GM18502 (cell line): Measurements from ENCODE around the gene AUH.
A peak's percentile ranks its signal among the peaks of the same experiment; 100 is the strongest.

Experiments used
- ATAC-seq: cut with Tn5 transposase; IDR thresholded peaks from one replicate; pipeline ENCODE4 v1.9.1; 2021; ENCODE audit warnings: mild to moderate bottlenecking; ENCODE audit not compliant: unreplicated experiment, poor library complexity

The AUH gene

GRCh38 chr9:91302831-91303230 lies 58.9 kb downstream of the AUH start:
- ATAC-seq: no peak

DNA sequence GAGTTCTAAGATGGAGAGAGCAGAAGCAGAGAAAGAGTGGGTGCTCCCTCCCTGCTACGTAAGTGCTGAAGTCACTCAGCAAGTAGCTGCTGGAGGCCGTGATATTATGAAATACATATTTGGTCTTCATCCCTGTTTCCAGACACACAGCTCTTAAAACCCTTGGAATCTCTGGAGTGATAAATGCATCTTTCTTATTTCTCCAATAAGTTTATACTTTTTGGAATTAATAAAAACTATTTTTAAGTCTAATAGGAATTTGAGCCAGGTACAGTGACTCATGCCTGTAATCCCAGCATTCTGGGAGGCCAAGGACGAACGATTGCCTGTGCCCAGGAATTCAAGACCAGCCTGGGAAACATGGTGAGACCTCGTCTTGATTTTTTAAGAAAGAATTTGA lies 60.6 kb downstream of the AUH start:
- no peak for ATAC-seq

DNA sequence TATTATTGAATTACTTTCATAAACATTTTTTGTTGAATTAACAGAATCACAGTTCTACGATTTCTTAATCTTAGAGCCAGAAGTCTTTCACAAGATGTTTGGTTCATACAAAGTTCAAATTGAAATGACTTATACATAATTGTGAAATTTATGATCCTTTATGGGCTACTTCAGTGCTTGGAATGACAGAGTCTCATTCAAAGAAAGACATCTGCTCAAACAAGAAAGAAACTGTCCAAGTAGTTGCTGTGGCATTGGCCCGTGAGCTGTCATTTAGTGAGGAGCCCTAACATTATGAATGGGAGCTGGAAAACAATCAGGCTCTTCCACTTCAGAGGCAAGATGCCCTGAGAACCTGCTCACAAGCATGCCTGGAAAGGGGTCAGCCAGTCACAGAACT lies 63.4 kb downstream of the AUH start:
- ATAC-seq: no peak

GRCh38 chr9:91297306-91297705 lies 64.4 kb downstream of the AUH start:
- ATAC-seq: no peak

DNA sequence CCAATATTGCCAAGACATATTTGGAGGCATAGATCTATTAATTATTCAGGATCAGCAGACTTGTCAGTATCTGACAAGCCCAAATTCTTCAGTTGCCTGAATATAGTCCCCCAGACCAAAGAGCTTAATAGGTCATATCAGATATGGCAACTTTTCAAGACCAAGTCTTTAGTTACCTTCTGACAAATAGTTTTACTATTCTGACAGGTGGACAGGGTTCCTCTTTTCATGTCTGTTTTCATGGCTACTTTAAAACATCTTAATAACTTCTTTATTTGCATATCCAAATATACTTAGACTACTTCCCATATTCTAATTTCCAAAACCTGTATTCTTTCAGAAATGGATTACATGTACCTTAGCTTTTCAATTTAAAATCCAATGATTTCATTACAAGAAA lies 65.4 kb downstream of the AUH start:
- ATAC-seq: no peak

DNA sequence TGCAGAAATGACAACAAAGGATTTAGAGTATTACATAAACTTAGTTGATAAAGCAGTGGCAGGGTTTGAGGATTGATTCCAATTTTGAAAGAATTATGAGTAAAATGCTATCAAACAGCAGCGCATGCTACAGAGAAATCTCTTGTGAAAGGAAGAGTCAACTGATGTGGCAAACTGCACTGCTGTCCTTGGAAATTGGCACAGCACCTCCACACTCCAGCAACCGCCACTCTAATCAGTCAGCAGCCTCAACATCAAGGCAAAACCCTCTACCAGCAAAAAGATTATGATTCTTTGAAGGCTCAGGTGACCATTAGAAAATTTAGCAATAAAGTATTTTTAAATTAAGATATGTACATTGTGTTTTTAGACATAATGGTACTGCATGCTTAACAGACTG lies 66.4 kb downstream of the AUH start:
- ATAC-seq: no peak

- no peak for ATAC-seq
Observed at GRCh38 chr9:91291866-91292265, 69.9 kb downstream of the AUH start.

DNA sequence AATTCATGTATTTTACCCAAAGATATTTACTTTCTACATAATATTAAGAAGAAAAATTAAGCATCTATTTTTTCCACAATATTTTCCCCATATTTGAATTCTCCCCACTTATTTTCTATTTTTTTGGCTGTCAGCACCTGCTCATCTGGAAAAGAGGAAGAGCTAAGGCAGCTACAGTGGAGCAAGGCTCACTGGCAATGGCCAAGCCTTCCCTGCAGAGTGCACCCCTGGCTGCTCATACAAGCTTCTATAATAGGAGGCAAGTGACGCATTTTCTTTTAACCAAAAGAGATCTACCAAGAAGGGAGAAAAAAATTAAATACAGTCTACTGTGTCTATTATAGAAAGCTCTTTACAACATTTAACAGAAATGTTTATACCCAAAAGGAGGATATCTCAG lies 72.5 kb downstream of the AUH start:
- no peak for ATAC-seq

DNA sequence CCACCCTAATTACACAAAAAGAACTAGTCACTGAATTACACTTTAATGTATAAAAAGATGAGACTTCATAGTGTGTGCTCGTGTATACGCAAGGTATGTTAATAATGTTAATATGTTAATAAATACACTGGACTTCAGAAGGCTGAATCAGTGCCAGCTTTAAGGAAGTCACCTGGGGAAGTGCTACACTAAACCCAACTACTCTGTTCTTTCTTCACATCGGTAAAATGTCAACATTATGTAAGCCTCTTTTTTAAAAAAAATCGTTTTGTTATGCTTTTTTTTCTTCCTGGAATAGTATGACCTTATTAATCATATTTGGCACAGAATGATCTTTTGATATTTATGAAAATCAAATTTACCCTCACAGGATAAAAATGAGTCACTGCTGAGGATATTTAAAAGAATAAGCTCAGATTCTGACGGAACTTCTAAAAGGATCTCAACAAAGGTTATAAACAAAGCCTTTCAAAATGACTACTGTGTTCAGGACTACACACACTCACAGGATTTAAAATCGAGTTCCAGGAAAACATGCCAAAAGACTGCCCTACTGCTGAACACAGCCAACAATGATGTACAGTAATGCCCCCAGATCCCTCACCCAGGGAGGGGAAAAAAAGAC lies 75.9 kb downstream of the AUH start:
- no peak for ATAC-seq

GRCh38 chr9:91282292-91282691 lies 79.4 kb downstream of the AUH start:
- ATAC-seq: no peak

DNA sequence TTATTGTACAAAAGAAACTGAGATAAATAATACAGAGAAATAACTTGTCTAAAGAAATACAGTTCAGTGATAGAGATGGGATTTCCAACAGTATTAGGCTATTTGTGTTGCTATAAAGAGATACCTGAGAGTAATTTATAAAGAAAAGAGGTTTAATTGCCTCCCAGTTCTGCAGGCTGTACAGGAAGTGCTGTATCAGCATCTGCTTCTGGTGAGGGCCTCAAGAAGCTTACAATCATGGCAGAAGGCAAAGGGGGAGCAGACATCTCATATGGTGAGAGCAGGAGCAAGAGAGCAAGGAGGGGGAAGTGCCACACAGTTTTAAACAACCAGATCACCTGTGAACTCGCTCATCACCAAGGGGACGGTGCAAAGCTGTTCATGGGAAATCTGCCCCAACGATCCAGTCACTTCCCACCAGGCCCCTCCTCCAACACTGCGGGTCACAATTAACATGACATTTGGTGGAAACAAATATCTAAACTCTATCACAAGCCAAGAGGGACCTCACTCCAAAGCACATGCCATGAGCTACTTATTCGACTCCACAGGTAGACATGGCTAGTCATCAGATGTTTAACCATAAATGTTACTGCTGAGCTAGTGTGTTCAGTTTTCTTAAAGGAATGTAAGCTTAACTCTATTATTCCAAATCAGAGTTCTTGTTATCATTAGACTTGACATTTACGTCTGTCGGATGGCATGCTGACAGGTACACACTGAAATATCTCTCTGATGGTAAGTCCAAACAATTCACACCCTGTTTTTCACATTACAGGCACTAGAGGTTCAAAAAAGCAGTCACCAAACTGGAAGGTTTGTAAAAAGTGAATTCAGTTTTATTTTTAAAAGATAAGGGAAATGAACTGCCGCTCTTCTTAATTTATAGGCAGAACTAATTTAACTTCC lies 82.2 kb downstream of the AUH start:
- no peak for ATAC-seq

DNA sequence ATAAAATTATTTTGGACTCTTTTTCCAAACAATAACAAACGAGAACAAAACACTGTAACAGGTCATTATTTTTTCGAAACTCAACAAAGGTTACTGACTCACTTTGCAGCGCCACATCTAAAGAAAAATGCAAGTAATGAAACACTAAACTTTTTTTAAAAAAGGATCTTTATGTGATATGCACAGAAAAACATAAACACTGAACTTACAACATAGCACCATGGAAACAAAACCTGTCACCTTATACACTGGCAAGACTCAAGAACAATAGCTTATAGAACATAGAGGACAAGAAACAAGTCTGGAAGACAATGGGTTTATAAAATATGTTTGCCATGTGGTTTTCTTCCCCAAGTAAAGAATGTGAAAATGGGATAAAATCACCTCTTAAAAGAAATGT lies 85.2 kb downstream of the AUH start:
- no peak for ATAC-seq

DNA sequence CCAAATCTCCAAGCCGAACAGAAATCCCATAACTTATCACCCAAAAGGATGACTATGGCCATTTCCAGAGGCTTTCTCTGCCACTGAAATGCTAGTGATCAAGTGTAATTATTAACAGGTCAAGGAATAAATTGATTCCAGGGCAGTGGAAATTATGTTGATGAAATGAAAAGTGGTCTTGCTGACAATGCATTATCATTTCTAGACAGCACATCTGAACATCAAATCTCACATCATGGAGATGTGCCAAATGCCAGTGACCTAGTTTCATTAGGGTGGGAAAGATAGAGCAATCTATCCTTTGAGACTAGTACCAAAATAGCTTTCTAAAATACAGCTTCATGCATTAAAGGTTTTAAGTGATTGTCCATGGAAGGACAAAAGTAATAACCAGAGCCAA lies 86.1 kb downstream of the AUH start:
- ATAC-seq: no peak

- no peak for ATAC-seq
Observed at GRCh38 chr9:91274949-91275492, 86.7 kb downstream of the AUH start.

GRCh38 chr9:91273853-91274552 lies 87.7 kb downstream of the AUH start:
- peak; percentile 64 for ATAC-seq

GRCh38 chr9:91271156-91271555 lies 90.6 kb downstream of the AUH start:
- no peak for ATAC-seq

- no peak for ATAC-seq
Observed at GRCh38 chr9:91269907-91270491, 91.7 kb downstream of the AUH start.

DNA sequence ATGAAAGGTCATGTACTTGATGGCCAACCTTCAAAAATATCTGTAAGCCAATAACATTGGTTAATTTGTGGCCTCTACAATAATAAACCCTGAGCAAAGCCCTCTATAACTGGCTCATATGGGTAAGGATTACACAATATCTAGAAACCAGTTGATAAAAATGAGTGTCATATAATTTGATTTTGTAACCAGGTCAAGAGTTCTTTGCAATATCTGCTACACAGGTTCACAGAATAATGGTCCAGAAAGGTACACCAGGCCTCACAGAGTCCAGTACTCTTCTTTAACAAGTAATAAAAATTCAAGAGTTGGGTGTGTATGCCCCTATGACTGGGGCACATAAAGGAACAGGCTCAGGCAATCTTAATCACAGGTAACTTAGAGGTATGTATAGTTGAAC lies 95.3 kb downstream of the AUH start:
- ATAC-seq: no peak

- no peak for ATAC-seq
Observed at GRCh38 chr9:91265514-91265913, 96.2 kb downstream of the AUH start.

GRCh38 chr9:91261417-91261816 lies 100.3 kb downstream of the AUH start:
- no peak for ATAC-seq

DNA sequence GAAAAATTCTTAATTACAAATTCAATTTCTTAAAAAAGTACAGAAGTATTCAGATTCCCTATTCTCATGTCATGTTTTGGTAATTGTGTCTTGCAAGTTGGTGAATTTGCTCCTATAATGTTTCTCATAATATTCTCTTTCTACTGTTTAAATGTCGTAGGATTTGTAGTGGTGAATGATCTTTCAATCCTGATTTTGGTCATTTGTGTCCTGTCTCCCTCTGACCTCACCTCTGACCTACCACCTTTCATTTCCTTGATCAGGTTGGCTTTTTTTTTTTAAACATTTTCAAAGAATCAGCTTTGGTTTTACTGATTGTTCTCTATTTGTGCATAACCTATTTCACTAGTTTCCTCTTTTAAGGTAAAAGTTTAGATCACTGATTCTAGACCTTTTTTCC lies 102.6 kb downstream of the AUH start:
- ATAC-seq: no peak
